Measurements from ENCODE around the gene PUDP.

- TF ChIP-seq CTCF (IDR thresholded peaks at IDR 0.05) (no peak), POLR2A (IDR thresholded peaks at IDR 0.05) (no peak), POLR2AphosphoS5 (IDR thresholded peaks at IDR 0.05; ENCODE audit: insufficient read depth in 1 of 2, low read depth in 1 of 2) (no peak)
Observed at GRCh38 chrX:7170898-7171297, 22.9 kb upstream of the PUDP start.
